NCI-H2227 treated with DMSO at 0.1 percent for 48 hours (cell line): Measurements from ENCODE around the gene BASP1.
"Not testable (repeated sequence)": the region's sequence is repeated elsewhere in the genome, so short reads cannot be mapped to it uniquely, and the experiment has no call there.

ENCODE experiments used
- DNase-seq: peaks from one replicate; lab custom pipeline; 2025; lab: John Stamatoyannopoulos, UW

Gene BASP1

GRCh38 chr5:17319095-17319494 lies 101.7 kb downstream of the BASP1 start:
- not testable (repeated sequence) for DNase-seq

- no peak for DNase-seq
Measured at GRCh38 chr5:17325770-17326599, 108.6 kb downstream of the BASP1 start.
